HepG2 (cell line): Measurements from ENCODE around the gene SPTB. TPM values are rescaled to one million over a fixed set of nuclear protein-coding genes. Genes with fewer than 3 reads are reported as not detected.

Experiments used
- ATAC-seq: fragments of 200-7000 bp; cut with Tn5 transposase; 3 replicates; pipeline ENCODE4 v1.9.1; 2020; ENCODE audit warnings: mild to moderate bottlenecking, moderate library complexity
- BruUV-seq: library from RNA; stranded (reverse); fragments of 400-500 nt; replicated peaks from 2 replicates; lab custom pipeline; 2021; lab: Mats Ljungman, UMichigan
- CTCF ChIA-PET: fragments of 300-600 bp; formaldehyde crosslinking; extraction: SDS; loops from one replicate; lab custom pipeline; 2021; ENCODE audit warnings: low total read pairs, inconsistent platforms, low intra/inter-chr PET ratio; lab: Yijun Ruan, JAX
- POLR2A ChIA-PET: fragments of 350-600 bp; sonication (Branson Sonifier 250); formaldehyde crosslinking; loops from one replicate; lab custom pipeline; 2020; ENCODE audit warnings: antibody characterized with exemption, inconsistent platforms; lab: Yijun Ruan, JAX
- DNase-seq: peaks from one replicate; pipeline ENCODE4 v3.0.0-alpha.2; 2015; ENCODE audit warnings: low spot score
- FAIRE-seq: peaks from 3 replicates; lab custom pipeline; 2011; peaks lifted over from hg19 to GRCh38; lab: Jason Lieb, UNC
- H2AFZ ChIP-seq: one replicate; pipeline ENCODE4 v1.6.1; 2011; ENCODE audit warnings: low read length, inconsistent platforms
- H3K27ac ChIP-seq: fragments of 300-600 bp; 3 replicates; pipeline ENCODE4 v1.8.0; 2011; ENCODE audit warnings: mixed run types, mild to moderate bottlenecking, mixed read lengths, low read length, inconsistent platforms; ENCODE audit not compliant: insufficient read depth; ENCODE audit errors: extremely low read length
- H3K27me3 ChIP-seq, 2 experiments: fragments of 200-600 bp in 1 of 2; 2 replicates in 1 of 2; 3 replicates in 1 of 2; pipeline versions ENCODE4 v1.6.0 to v1.8.0; 2011; ENCODE audit warnings: low read length in 2 of 2, mild to moderate bottlenecking in 2 of 2, moderate library complexity in 2 of 2, inconsistent platforms in 1 of 2; ENCODE audit not compliant: insufficient read depth in 2 of 2, control insufficient read depth in 1 of 2
- H3K36me3 ChIP-seq, 2 experiments: fragments of 200-600 bp in 1 of 2; replicated peaks in 1 of 2; 2 replicates in 1 of 2; 3 replicates in 1 of 2; pipeline versions ENCODE4 v1.5.1 to v1.8.0; 2011; ENCODE audit warnings: low read length in 2 of 2, inconsistent platforms in 1 of 2; ENCODE audit not compliant: insufficient read depth in 2 of 2, control insufficient read depth in 1 of 2
- H3K4me1 ChIP-seq: 2 replicates; pipeline ENCODE4 v1.5.1; 2012; ENCODE audit warnings: low read length, inconsistent platforms; ENCODE audit not compliant: insufficient read depth
- H3K4me2 ChIP-seq: 2 replicates; pipeline ENCODE4 v1.6.0; 2011; ENCODE audit warnings: low read depth, low read length, inconsistent platforms
- H3K4me3 ChIP-seq, 3 experiments: fragments of 200-600 bp in 1 of 3; sonication (generic), shearing (Covaris generic) in 1 of 3; replicated peaks in 1 of 3; 2 replicates each; pipeline ENCODE4 v1.5.1; 2011 to 2016; ENCODE audit warnings: low read length in 3 of 3, inconsistent platforms in 2 of 3, low read depth in 2 of 3, mild to moderate bottlenecking in 2 of 3, control low read depth in 1 of 3, mixed read lengths in 1 of 3; ENCODE audit not compliant: insufficient read depth in 1 of 3
- H3K79me2 ChIP-seq: one replicate; pipeline ENCODE4 v1.6.1; 2011; ENCODE audit warnings: low read length, inconsistent platforms; ENCODE audit not compliant: insufficient read depth
- H3K9ac ChIP-seq: 2 replicates; pipeline ENCODE4 v1.6.0; 2011; ENCODE audit warnings: mild to moderate bottlenecking, low read depth, low read length, inconsistent platforms; ENCODE audit not compliant: insufficient read depth
- H3K9me3 ChIP-seq: 2 replicates; pipeline ENCODE4 v1.5.1; 2012; ENCODE audit warnings: mild to moderate bottlenecking, low read length
- H4K20me1 ChIP-seq: 2 replicates; pipeline ENCODE4 v1.6.0; 2011; ENCODE audit warnings: inconsistent platforms, mild to moderate bottlenecking, low read length, moderate library complexity; ENCODE audit not compliant: insufficient read depth
- CAMTA2 ChIP-seq: sonication (generic); formaldehyde crosslinking; IDR thresholded peaks from 2 replicates; pipeline ENCODE4 v1.4.0; 2020; ENCODE audit warnings: mild to moderate bottlenecking, missing genetic modification reagents, borderline replicate concordance
- GATAD2A ChIP-seq: IDR thresholded peaks from 2 replicates; pipeline ENCODE4 v1.6.1; 2016
- HES4 ChIP-seq: sonication (generic); formaldehyde crosslinking; IDR thresholded peaks from 2 replicates; pipeline ENCODE4 v1.9.0; 2021; ENCODE audit warnings: mild to moderate bottlenecking, missing genetic modification reagents, borderline replicate concordance
- KDM2A ChIP-seq: sonication (generic); formaldehyde crosslinking; IDR thresholded peaks from 2 replicates; pipeline ENCODE4 v1.4.0; 2020; ENCODE audit warnings: low read depth, missing genetic modification reagents, borderline replicate concordance
- REST ChIP-seq, 2 experiments: IDR thresholded peaks; 2 replicates each; pipeline ENCODE4 v1.6.1; 2011 to 2012; ENCODE audit warnings: low read length in 2 of 2, borderline replicate concordance in 1 of 2, low read depth in 1 of 2, mild to moderate bottlenecking in 1 of 2, moderate library complexity in 1 of 2
- TOE1 ChIP-seq: sonication (generic); formaldehyde crosslinking; IDR thresholded peaks from 2 replicates; pipeline ENCODE4 v1.4.0; 2020; ENCODE audit warnings: mild to moderate bottlenecking, missing genetic modification reagents
- ZBTB8A ChIP-seq: sonication (generic); formaldehyde crosslinking; IDR thresholded peaks from 2 replicates; pipeline ENCODE4 v1.4.0; 2020; ENCODE audit warnings: mild to moderate bottlenecking, low read depth, missing genetic modification reagents, borderline replicate concordance
- ZFP1 ChIP-seq: IDR thresholded peaks from 2 replicates; pipeline ENCODE4 v1.6.1; 2016
- ZGPAT ChIP-seq: IDR thresholded peaks from 2 replicates; pipeline ENCODE4 v1.6.1; 2016; ENCODE audit warnings: mild to moderate bottlenecking
- ZNF598 ChIP-seq: sonication (generic); formaldehyde crosslinking; IDR thresholded peaks from 2 replicates; pipeline ENCODE4 v1.5.1; 2020; ENCODE audit warnings: mild to moderate bottlenecking, missing genetic modification reagents, borderline replicate concordance
- WGBS: methylation state at CpG from one replicate; pipeline ENCODE4 v1.1.6; 2017; ENCODE audit warnings: low lambda C conversion rate; 5-methylcytosine and 5-hydroxymethylcytosine counted together
- in situ Hi-C: cut with HindIII; loops from 2 replicates; pipeline ENCODE4 v1.10.0; 2017; ENCODE audit warnings: low pct_unique_long_range_greater_than_20kb; ENCODE audit not compliant: extremely low pct_ligation_motif_present
- intact Hi-C: fragments of 100-400 bp; cut with micrococcal nuclease; formaldehyde crosslinking; loops from one replicate; pipeline ENCODE4 v1.10.0; 2022; ENCODE audit not compliant: unreplicated experiment
- polyA plus RNA-seq, 8 experiments: library from polyadenylated mRNA; depleted of rRNA in 3 of 8; stranded (reverse) in 7 of 8; unstranded in 1 of 8; fragments of >200 nt; fragmentation: Illumina TruSeq in 4 of 8; extraction: Trizol in 4 of 8; gene quantifications; 2 replicates each; pipeline versions ENCODE4 v1.2.1 to v1.2.3, GENCODE V29; 2011 to 2016; ENCODE audit warnings: low read depth in 4 of 8, missing spikeins in 1 of 8, mixed read lengths in 1 of 8; ENCODE audit not compliant: insufficient read depth in 1 of 8
- total RNA-seq, 5 experiments: library from RNA; depleted of rRNA; stranded (reverse); fragments of >200 nt; fragmentation: Illumina TruSeq; extraction: Trizol; gene quantifications; 2 replicates each; pipeline ENCODE4 v1.2.3, GENCODE V29; 2016; ENCODE audit warnings: low read depth in 1 of 5
- TF ChIP-seq, protein P1 (sequence below): sonication (generic); formaldehyde crosslinking; IDR thresholded peaks from 2 replicates; pipeline ENCODE4 v1.5.0; 2020; ENCODE audit warnings: mild to moderate bottlenecking, missing genetic modification reagents, moderate library complexity

The SPTB gene
- total and polyA plus RNA-seq, 2 of the 13 experiments (the other 11 are each of a cell fraction or from before 2014, with no cell fraction given), result 0.01 to 0.02 TPM

DNA sequence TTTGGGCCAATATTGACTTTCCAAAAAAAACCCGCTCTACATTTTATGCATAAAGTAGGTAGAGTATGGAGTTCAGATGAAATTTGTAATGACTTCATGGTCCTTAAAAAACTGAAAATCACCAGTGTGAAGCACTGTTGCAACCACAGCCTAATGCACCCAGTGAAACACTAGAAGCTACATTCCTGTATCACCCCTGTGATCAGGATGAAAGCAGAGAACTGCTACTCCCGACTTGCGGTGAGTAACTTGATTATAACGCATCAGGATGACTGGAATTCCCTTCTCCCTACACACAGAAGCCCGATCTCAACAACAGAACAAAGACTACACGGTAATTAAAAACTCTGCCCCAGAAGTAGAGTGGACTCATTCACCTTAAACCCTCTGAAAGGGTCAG lies 33.8 kb downstream of the SPTB start (continued):
- no peak for TF ChIP-seq REST (IDR thresholded peaks at IDR 0.05; ENCODE audit: borderline replicate concordance in 1 of 2, low read depth in 1 of 2, low read length in 2 of 2)
- TF ChIP-seq, protein P1, sequence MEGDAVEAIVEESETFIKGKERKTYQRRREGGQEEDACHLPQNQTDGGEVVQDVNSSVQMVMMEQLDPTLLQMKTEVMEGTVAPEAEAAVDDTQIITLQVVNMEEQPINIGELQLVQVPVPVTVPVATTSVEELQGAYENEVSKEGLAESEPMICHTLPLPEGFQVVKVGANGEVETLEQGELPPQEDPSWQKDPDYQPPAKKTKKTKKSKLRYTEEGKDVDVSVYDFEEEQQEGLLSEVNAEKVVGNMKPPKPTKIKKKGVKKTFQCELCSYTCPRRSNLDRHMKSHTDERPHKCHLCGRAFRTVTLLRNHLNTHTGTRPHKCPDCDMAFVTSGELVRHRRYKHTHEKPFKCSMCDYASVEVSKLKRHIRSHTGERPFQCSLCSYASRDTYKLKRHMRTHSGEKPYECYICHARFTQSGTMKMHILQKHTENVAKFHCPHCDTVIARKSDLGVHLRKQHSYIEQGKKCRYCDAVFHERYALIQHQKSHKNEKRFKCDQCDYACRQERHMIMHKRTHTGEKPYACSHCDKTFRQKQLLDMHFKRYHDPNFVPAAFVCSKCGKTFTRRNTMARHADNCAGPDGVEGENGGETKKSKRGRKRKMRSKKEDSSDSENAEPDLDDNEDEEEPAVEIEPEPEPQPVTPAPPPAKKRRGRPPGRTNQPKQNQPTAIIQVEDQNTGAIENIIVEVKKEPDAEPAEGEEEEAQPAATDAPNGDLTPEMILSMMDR (CRISPR knock-in tag), result no peak
- TF ChIP-seq, all 625 proteins: peak for 0

GRCh38 chr14:64844969-64845536 lies 34.7 kb downstream of the SPTB start:
- intact Hi-C loops, result no loop called here
- DNase-seq (no peak), ATAC-seq (no peak)
- H3K27ac ChIP-seq, result no peak overlapping the region
- WGBS, result 15% methylated on average over 3 of the region's 3 CpGs
- no peak overlapping the region for H2AFZ ChIP-seq
- H3K9me3 ChIP-seq, result no peaks in the 10 kb centered on the region
- H3K4me2 ChIP-seq, result no peak overlapping the region
- peaks cover 7 to 38% of the 10 kb centered on the region in 2 experiments for H3K27me3 ChIP-seq
- POLR2A ChIA-PET, result no interaction called here
- in situ Hi-C loops, result no loop called here
- no peaks in the 10 kb centered on the region for H3K79me2 ChIP-seq
- no peaks in the 10 kb centered on the region for H4K20me1 ChIP-seq
- H3K36me3 ChIP-seq, result no peaks in the 10 kb centered on the region
- TF ChIP-seq ZBTB8A (CRISPR knock-in tag) (no peak), KDM2A (CRISPR knock-in tag) (no peak), GATAD2A (CRISPR knock-in tag) (no peak), TOE1 (CRISPR knock-in tag) (no peak), CAMTA2 (CRISPR knock-in tag) (no peak), ZFP1 (no peak), ZGPAT (CRISPR knock-in tag) (no peak), HES4 (no peak), ZNF598 (CRISPR knock-in tag) (no peak)
- TF ChIP-seq, all 625 proteins: peak for 0
- no TSS peak for BruUV-seq
- H3K4me1 ChIP-seq, result no peaks in the 10 kb centered on the region
- no peak overlapping the region for H3K4me3 ChIP-seq
- CTCF ChIA-PET, result no interaction called here
- H3K9ac ChIP-seq, result no peak overlapping the region
- no peak for FAIRE-seq
